ENCODE results near the gene ZNFX1.

DNA sequence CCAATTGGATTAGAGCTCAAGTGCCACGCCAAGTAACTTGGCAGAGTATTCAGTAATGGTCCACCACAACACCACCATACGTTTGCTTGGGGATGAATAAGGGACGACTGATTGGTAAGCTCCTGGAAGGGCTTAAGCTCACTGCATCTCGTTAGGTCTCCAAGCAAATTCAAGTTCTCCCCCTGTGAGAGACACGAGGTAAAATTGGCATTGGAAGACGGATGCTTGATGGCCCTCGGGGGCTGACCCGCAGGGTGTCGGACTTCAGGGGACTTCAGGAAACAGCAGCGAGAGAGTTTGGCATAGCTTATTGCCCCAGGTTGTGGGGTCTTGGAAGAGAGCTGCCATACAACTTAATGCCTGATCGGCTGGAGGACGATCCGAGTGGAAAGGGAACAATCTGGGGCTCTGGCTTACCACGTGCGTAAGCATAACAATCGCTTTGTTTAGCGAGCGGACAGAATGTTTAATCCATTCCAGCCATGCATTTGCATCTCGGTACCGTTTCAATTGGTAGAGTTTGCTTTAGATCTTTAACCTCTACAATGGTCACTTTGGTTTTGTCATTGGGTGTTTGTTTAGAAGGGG, 4.8 kb upstream of the ZNFX1 start:
- TF ChIP-seq POLR2A (IDR thresholded peaks at IDR 0.05), result no peak
- TF ChIP-seq, protein P1, sequence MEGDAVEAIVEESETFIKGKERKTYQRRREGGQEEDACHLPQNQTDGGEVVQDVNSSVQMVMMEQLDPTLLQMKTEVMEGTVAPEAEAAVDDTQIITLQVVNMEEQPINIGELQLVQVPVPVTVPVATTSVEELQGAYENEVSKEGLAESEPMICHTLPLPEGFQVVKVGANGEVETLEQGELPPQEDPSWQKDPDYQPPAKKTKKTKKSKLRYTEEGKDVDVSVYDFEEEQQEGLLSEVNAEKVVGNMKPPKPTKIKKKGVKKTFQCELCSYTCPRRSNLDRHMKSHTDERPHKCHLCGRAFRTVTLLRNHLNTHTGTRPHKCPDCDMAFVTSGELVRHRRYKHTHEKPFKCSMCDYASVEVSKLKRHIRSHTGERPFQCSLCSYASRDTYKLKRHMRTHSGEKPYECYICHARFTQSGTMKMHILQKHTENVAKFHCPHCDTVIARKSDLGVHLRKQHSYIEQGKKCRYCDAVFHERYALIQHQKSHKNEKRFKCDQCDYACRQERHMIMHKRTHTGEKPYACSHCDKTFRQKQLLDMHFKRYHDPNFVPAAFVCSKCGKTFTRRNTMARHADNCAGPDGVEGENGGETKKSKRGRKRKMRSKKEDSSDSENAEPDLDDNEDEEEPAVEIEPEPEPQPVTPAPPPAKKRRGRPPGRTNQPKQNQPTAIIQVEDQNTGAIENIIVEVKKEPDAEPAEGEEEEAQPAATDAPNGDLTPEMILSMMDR (IDR thresholded peaks at IDR 0.05), result no peak
